GM12872 (cell line): ENCODE measurements around the gene RPA1.

Experiments
- CTCF ChIP-seq: IDR thresholded peaks from 3 replicates; pipeline ENCODE4 v1.5.1; 2011; ENCODE audit warnings: low read depth, mild to moderate bottlenecking, low read length, moderate library complexity; ENCODE audit not compliant: insufficient read depth

The RPA1 gene

DNA sequence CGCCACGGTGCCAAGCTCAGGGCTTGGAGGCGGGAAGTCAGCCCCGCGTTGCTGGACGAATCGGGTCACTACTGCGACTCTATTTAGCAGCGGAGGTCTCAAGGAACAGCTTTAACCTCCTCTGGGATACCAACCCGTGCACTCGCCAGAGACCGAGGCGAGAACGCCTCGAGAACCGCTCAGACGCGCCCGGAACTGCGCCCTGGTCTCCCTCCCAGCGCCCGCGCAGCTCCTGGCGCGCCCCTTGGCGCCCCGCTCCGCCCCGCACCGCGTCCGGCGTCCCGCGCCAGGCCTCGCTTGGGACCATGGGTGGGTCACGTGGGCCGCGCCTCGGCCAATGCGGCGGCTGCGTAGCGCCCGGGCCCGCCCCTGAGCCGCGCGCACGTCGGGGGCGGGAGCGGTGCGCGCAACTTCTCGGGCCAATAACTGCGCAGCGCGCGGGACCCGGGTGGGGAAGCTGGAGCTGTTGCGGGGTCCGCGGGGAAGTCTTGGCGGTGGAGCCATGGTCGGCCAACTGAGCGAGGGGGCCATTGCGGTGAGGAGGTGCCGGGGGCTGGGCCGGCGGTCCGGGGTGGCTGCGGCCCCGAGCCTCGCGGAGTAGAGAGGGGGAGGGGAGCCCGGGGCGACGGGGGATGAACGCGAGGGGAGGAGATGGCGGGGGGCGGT is at the start of gene RPA1, which contains the start of gene SMYD4:
TSS of gene RPA1 (plus strand) at position 414 of the 666 bp plus-strand sequence. CDS start at position 503, 89 bp downstream.
TSS of gene SMYD4 (minus strand) at position 311 of the 666 bp plus-strand sequence. CDS start 1,908 bp downstream, outside the sequence.
- TF ChIP-seq CTCF, result no peak

- no peak for TF ChIP-seq CTCF
These were observed 47.6 kb upstream of the RPA1 start for GRCh38 chr17:1782171-1782567.

- no peak for TF ChIP-seq CTCF
These were observed 46.5 kb upstream of the RPA1 start for GRCh38 chr17:1783271-1783670.

- peak; percentile 42; the same call in 2 of the 3 replicates for TF ChIP-seq CTCF
These were observed 45.8 kb upstream of the RPA1 start for GRCh38 chr17:1783834-1784611.

GRCh38 chr17:1785930-1786329 is 43.9 kb upstream of the RPA1 start:
- TF ChIP-seq CTCF, result no peak

GRCh38 chr17:1786708-1787107 is 43.1 kb upstream of the RPA1 start:
- TF ChIP-seq CTCF, result no peak

DNA sequence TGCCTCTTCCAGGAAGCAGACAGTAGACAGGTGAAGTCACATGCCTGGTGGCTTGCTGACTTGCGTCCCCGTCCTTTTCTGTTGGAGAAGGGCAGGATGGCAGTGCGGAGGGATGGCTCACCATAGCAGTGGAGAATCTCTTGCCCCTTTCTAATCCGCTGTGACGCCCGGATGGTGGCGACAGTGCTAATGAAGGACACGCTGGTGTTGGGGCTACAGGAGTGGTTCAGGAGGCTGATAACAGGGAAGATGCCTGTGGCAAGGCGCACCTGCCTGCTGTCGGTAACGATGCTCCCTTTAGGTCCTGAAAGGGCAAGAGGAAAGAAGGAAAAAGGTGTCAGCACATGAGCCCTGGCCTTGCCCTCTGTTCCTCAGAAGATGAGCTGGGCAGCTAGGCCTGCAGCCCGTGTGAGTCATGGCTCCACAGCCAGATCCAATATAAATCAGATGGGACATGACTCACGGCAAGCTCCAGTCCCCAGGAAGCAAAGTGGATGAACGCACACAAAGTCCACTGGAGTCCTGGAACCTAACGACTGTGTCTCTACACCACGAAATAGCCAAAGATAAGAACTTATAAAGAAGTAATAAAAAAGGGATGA is 42.4 kb upstream of the RPA1 start:
- no peak for TF ChIP-seq CTCF
